ENCODE data around the gene PTRHD1.

DNA sequence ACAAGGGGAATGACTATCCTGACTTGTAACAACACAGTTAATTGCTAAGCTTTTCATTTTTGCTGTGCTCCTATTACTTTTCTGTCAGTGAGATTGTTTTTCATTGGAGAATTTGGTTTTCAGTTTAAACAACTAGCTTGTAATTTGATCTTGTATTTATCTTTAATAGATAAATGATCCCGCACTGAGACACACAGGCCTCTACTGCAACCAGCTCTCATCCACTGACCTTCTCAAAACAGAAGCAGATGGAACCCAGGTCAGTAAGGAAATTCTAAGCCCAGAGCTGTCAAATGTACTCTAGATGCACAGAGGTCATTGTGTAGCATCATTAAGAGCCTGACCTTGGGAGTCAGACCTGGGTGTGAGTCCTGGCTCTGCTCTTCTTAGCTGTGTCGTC lies 30.7 kb downstream of the PTRHD1 start:
- no peak for TF ChIP-seq CTCF (IDR thresholded peaks at IDR 0.05)
- no peak for TF ChIP-seq EP300 (IDR thresholded peaks at IDR 0.05; ENCODE audit: low read depth)
